ENCODE results near the gene CANX.

GRCh38 chr5:179733772-179734126, 35.0 kb downstream of the CANX start:
- TF ChIP-seq, protein P1, sequence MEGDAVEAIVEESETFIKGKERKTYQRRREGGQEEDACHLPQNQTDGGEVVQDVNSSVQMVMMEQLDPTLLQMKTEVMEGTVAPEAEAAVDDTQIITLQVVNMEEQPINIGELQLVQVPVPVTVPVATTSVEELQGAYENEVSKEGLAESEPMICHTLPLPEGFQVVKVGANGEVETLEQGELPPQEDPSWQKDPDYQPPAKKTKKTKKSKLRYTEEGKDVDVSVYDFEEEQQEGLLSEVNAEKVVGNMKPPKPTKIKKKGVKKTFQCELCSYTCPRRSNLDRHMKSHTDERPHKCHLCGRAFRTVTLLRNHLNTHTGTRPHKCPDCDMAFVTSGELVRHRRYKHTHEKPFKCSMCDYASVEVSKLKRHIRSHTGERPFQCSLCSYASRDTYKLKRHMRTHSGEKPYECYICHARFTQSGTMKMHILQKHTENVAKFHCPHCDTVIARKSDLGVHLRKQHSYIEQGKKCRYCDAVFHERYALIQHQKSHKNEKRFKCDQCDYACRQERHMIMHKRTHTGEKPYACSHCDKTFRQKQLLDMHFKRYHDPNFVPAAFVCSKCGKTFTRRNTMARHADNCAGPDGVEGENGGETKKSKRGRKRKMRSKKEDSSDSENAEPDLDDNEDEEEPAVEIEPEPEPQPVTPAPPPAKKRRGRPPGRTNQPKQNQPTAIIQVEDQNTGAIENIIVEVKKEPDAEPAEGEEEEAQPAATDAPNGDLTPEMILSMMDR (conservative IDR thresholded peaks at IDR 0.05; ENCODE audit: low read length) = no peak
- no peak for TF ChIP-seq EZH2phosphoT487 (IDR thresholded peaks at IDR 0.05; ENCODE audit: borderline replicate concordance)

Measured in Loucy (cell line).